CD14-positive monocyte (primary cell): ENCODE measurements around the gene IVNS1ABP. TPM values are rescaled to one million over a fixed set of nuclear protein-coding genes. Genes with fewer than 3 reads are reported as not detected.
"Not testable (repeated sequence)": the region's sequence is repeated elsewhere in the genome, so short reads cannot be mapped to it uniquely, and the experiment has no call there.

Experiments used
- DNase-seq, 3 donors: peaks; one replicate each; pipeline ENCODE4 v3.0.0-alpha.2; 2011 to 2022
- H2AFZ ChIP-seq: 2 replicates; pipeline ENCODE4 v1.6.0; 2012; ENCODE audit warnings: mild to moderate bottlenecking, low read depth, low read length, inconsistent platforms; ENCODE audit not compliant: insufficient read depth, poor library complexity, severe bottlenecking
- H3K27ac ChIP-seq, 2 donors: 1 replicate in 1 of 2; 2 replicates in 1 of 2; pipeline ENCODE4 v1.5.1; 2012 to 2013; ENCODE audit warnings: low read length in 2 of 2, control low read depth in 1 of 2, inconsistent platforms in 1 of 2, low read depth in 1 of 2, mild to moderate bottlenecking in 1 of 2
- H3K27me3 ChIP-seq, 2 donors: one replicate each; pipeline versions ENCODE4 v1.6.0 to v1.6.1; 2011 to 2013; ENCODE audit warnings: low read length in 2 of 2; ENCODE audit not compliant: control insufficient read depth in 2 of 2, insufficient read depth in 2 of 2
- H3K36me3 ChIP-seq, 2 donors: replicated peaks in 1 of 2; 1 replicate in 1 of 2; 2 replicates in 1 of 2; pipeline versions ENCODE4 v1.5.1 to v1.6.1; 2012 to 2013; ENCODE audit warnings: low read length in 2 of 2, control low read depth in 1 of 2, inconsistent platforms in 1 of 2, mild to moderate bottlenecking in 1 of 2; ENCODE audit not compliant: insufficient read depth in 2 of 2, control insufficient read depth in 1 of 2
- H3K4me1 ChIP-seq, 2 donors: 1 replicate in 1 of 2; 2 replicates in 1 of 2; pipeline versions ENCODE4 v1.5.1 to v1.6.1; 2012 to 2013; ENCODE audit warnings: low read length in 2 of 2, control low read depth in 1 of 2, inconsistent platforms in 1 of 2, mild to moderate bottlenecking in 1 of 2, moderate library complexity in 1 of 2; ENCODE audit not compliant: insufficient read depth in 2 of 2, control insufficient read depth in 1 of 2
- H3K4me2 ChIP-seq: replicated peaks from 2 replicates; pipeline ENCODE3; 2012; ENCODE audit warnings: low read length, moderate library complexity, mild to moderate bottlenecking; ENCODE audit not compliant: poor library complexity, severe bottlenecking; ENCODE audit errors: extremely low read depth
- H3K4me3 ChIP-seq, 3 experiments: fragments of 200-600 bp in 1 of 3; sonication (generic) in 1 of 3; replicated peaks in 1 of 3; 1 replicate in 2 of 3; 2 replicates in 1 of 3; pipeline ENCODE4 v1.5.1; 2011 to 2013; ENCODE audit warnings: low read length in 3 of 3, mild to moderate bottlenecking in 3 of 3, control low read depth in 2 of 3, low read depth in 2 of 3, inconsistent platforms in 1 of 3, moderate library complexity in 1 of 3
- H3K79me2 ChIP-seq: 2 replicates; pipeline ENCODE4 v1.6.0; 2012; ENCODE audit warnings: mild to moderate bottlenecking, control low read depth, inconsistent platforms, low read length, moderate library complexity; ENCODE audit not compliant: insufficient read depth
- H3K9ac ChIP-seq: 2 replicates; pipeline ENCODE4 v1.6.0; 2017; ENCODE audit warnings: low read length, mild to moderate bottlenecking; ENCODE audit not compliant: insufficient read depth, poor library complexity, severe bottlenecking
- H3K9me3 ChIP-seq, 2 donors: replicated peaks in 1 of 2; 1 replicate in 1 of 2; 2 replicates in 1 of 2; pipeline versions ENCODE4 v1.5.1 to v1.6.1; 2012 to 2013; ENCODE audit warnings: low read length in 2 of 2, control low read depth in 1 of 2; ENCODE audit not compliant: control insufficient read depth in 1 of 2, insufficient read depth in 1 of 2
- H4K20me1 ChIP-seq: 2 replicates; pipeline ENCODE4 v1.6.0; 2012; ENCODE audit warnings: mild to moderate bottlenecking, low read length, control low read depth, moderate library complexity; ENCODE audit not compliant: insufficient read depth
- H3K27ac Mint-ChIP-seq, 7 donors: one replicate each; pipeline ENCODE4 v1.8.0; 2020; ENCODE audit warnings: mild to moderate bottlenecking in 7 of 7, mixed read lengths in 7 of 7, moderate library complexity in 6 of 7, inconsistent platforms in 2 of 7
- H3K27me3 Mint-ChIP-seq, 3 donors: one replicate each; pipeline ENCODE4 v1.8.0; 2021 to 2022; ENCODE audit warnings: low read depth in 3 of 3, mild to moderate bottlenecking in 3 of 3, mixed read lengths in 3 of 3, moderate library complexity in 3 of 3, inconsistent platforms in 1 of 3
- H3K36me3 Mint-ChIP-seq, 2 donors: one replicate each; pipeline ENCODE4 v1.8.0; 2020; ENCODE audit warnings: mixed read lengths in 2 of 2, inconsistent platforms in 1 of 2, mild to moderate bottlenecking in 1 of 2
- H3K4me1 Mint-ChIP-seq: one replicate; pipeline ENCODE4 v1.8.0; 2020; ENCODE audit warnings: mild to moderate bottlenecking, mixed read lengths
- H3K4me3 Mint-ChIP-seq, 2 donors: one replicate each; pipeline ENCODE4 v1.8.0; 2020; ENCODE audit warnings: mild to moderate bottlenecking in 2 of 2, mixed read lengths in 2 of 2, moderate library complexity in 1 of 2
- H3K9me3 Mint-ChIP-seq, 7 donors: one replicate each; pipeline ENCODE4 v1.8.0; 2020 to 2022; ENCODE audit warnings: mixed read lengths in 7 of 7, mild to moderate bottlenecking in 6 of 7, moderate library complexity in 6 of 7, inconsistent platforms in 2 of 7
- CTCF ChIP-seq: fragments of 200-600 bp; IDR thresholded peaks from one replicate; pipeline ENCODE4 v1.8.0; 2022; ENCODE audit warnings: antibody characterized with exemption, mild to moderate bottlenecking
- WGBS: methylation state at CpG from one replicate; pipeline ENCODE4 v1.1.5; 2013; ENCODE audit warnings: missing lambda C conversion rate; ENCODE audit not compliant: insufficient coverage; 5-methylcytosine and 5-hydroxymethylcytosine counted together
- intact Hi-C, 2 donors: fragments of 100-400 bp; cut with micrococcal nuclease; formaldehyde crosslinking; loops; one replicate each; pipeline versions ENCODE4 v1.15.0 to v1.15.1; 2023
- polyA plus RNA-seq, 3 donors: library from polyadenylated mRNA; depleted of rRNA in 1 of 3; unstranded in 2 of 3; stranded (reverse) in 1 of 3; fragments of 300-500 nt in 2 of 3; fragments of >200 nt in 1 of 3; fragmentation: Illumina TruSeq in 2 of 3; gene quantifications; 1 replicate in 2 of 3; 2 replicates in 1 of 3; pipeline ENCODE4 v1.2.3, GENCODE V29; 2012 to 2021

IVNS1ABP gene
- polyA plus RNA-seq, 3 donors, result 50.9 to 97.7 (median 69.2) TPM

GRCh38 chr1:185324118-185324517 lies 7.1 kb upstream of the IVNS1ABP start:
- Histone ChIP-seq H3K36me3 (no peaks in the 10 kb centered on the region), H3K4me3 (no peak overlapping the region), H3K4me2 (no peak overlapping the region), H3K27ac (no peak overlapping the region), H4K20me1 (no peaks in the 10 kb centered on the region), H3K79me2 (no peaks in the 10 kb centered on the region), H3K4me1 (peaks cover 0 to 7% of the 10 kb centered on the region in 2 donors), H2AFZ (no peak overlapping the region), H3K27me3 (no peaks in the 10 kb centered on the region), H3K9me3 (peaks cover 0 to 13% of the 10 kb centered on the region in 2 donors), H3K9ac (no peak overlapping the region)
- peaks cover 8 to 9% of the 10 kb centered on the region in 2 donors for H3K36me3 Mint-ChIP-seq
- peaks cover 7 to 18% (median 11%) of the 10 kb centered on the region in 7 donors for H3K9me3 Mint-ChIP-seq
- H3K27ac Mint-ChIP-seq, result no peak overlapping the region
- no peak for TF ChIP-seq CTCF
- H3K27me3 Mint-ChIP-seq, result peaks cover 0 to 3% (median 0%) of the 10 kb centered on the region in 3 donors
- WGBS, result no CpG with 5 or more reads among the region's 3 CpGs
- no peak for DNase-seq
- peaks cover 17% of the 10 kb centered on the region for H3K4me1 Mint-ChIP-seq
- no peak overlapping the region for H3K4me3 Mint-ChIP-seq
- intact Hi-C loops, result no loop called here

- Histone ChIP-seq H3K4me2 (no peak overlapping the region), H3K36me3 (no peaks in the 10 kb centered on the region), H3K4me3 (no peak overlapping the region), H3K4me1 (peaks cover 8 to 9% of the 10 kb centered on the region in 2 donors), H3K9me3 (peaks cover 0 to 7% of the 10 kb centered on the region in 2 donors), H2AFZ (no peak overlapping the region), H3K79me2 (no peaks in the 10 kb centered on the region), H4K20me1 (no peaks in the 10 kb centered on the region), H3K27ac (no peak overlapping the region), H3K27me3 (no peaks in the 10 kb centered on the region), H3K9ac (no peak overlapping the region)
- Mint-ChIP-seq H3K4me3 (no peak overlapping the region), H3K27ac (no peak overlapping the region), H3K36me3 (peaks cover 3 to 4% of the 10 kb centered on the region in 2 donors), H3K4me1 (peaks cover 14% of the 10 kb centered on the region), H3K9me3 (peaks cover under 1 to 9% (median 5%) of the 10 kb centered on the region in 7 donors), H3K27me3 (peaks cover 0 to 3% (median 0%) of the 10 kb centered on the region in 3 donors)
- TF ChIP-seq CTCF, result no peak
- no peak for DNase-seq
- no CpG with 5 or more reads among the region's 2 CpGs for WGBS
- intact Hi-C loops, result no loop called here
Observed at GRCh38 chr1:185322636-185323035, 5.6 kb upstream of the IVNS1ABP start.

GRCh38 chr1:185321653-185322221 lies 4.7 kb upstream of the IVNS1ABP start:
- H2AFZ ChIP-seq, H3K9me3 Mint-ChIP-seq, intact Hi-C loops, DNase-seq, H3K79me2 ChIP-seq, H3K4me2 ChIP-seq, H3K27ac Mint-ChIP-seq, H3K27me3 Mint-ChIP-seq, H3K9ac ChIP-seq, H3K36me3 Mint-ChIP-seq, H4K20me1 ChIP-seq, H3K27ac ChIP-seq, H3K27me3 ChIP-seq, H3K4me3 Mint-ChIP-seq, H3K9me3 ChIP-seq, H3K4me3 ChIP-seq, H3K36me3 ChIP-seq: not testable (repeated sequence)
- H3K4me1 Mint-ChIP-seq, result peaks cover 18% of the 10 kb centered on the region
- 99% methylated on average over 34 of the region's 36 CpGs for WGBS
- peaks cover 12 to 13% of the 10 kb centered on the region in 2 donors for H3K4me1 ChIP-seq
